ENCODE measurements around the gene DLK2. TPM values are rescaled to one million over a fixed set of nuclear protein-coding genes. Genes with fewer than 3 reads are reported as not detected.
A peak's percentile ranks its signal among the peaks of the same experiment; 100 is the strongest.

DLK2 gene
- total RNA-seq, 2 donors from 2014 or later, result not detected

DNA sequence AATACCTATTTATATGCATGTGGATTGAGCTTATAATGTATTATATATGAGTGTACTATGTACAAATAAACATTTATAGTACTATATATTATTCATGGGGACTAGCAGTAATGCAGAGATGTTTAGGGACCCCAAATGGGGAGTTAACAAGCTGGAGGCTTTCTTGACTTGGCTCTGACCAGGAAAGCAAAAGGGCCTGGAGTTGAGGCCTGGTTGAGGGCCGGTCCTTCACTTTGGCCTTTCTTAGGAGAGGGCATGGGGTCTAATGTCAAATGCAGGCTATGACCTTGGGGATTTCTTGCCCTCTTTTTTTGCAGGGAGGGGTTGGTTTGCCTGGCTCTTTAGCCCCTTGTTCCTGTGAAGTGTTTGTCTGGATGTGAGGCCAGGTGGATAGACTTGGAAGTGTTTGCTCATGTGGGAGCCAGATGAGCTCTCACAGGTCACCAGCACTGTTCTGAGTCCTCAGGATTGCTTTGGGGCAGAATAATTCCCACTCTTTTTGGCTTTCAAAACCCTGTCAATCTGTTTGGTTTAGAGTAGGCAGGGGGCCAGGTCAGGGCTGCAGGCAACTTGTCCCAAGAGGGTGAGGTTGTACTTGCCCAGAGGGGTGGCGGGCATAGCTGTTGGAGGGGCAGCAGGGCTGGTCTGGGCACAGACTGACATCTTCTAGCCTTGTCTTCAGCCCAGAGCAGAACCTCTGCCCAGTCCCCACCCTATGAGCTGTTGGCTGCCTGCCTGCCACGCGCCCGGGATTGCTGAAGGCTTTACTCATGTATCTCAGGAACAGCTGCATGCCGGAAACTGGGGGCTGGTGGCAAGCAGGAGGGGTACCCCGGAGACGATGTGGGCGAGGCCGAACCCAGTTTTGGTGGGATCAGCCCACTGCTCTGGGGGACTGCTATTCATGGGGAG lies 36.7 kb upstream of the DLK2 start:
- H3K27ac Mint-ChIP-seq, result no peak overlapping the region
- H3K36me3 Mint-ChIP-seq (ENCODE audit: low read depth), result peaks cover 6% of the 10 kb centered on the region
- no peak overlapping the region for H3K4me3 Mint-ChIP-seq
- H3K9me3 Mint-ChIP-seq, result no peaks in the 10 kb centered on the region
- Histone ChIP-seq H3K36me3 (ENCODE audit: control insufficient read depth, insufficient read depth, low read length) (no peaks in the 10 kb centered on the region), H3K4me3 (ENCODE audit: low read length) (no peak overlapping the region), H3K9ac (ENCODE audit: extremely low read depth, low read length, poor library complexity, severe bottlenecking) (no peak overlapping the region), H3K9me3 (ENCODE audit: control insufficient read depth, low read length) (no peaks in the 10 kb centered on the region), H3K27me3 (ENCODE audit: control insufficient read depth, insufficient read depth, low read length, poor library complexity, severe bottlenecking) (no peaks in the 10 kb centered on the region), H3K27ac (ENCODE audit: low read depth, low read length) (no peak overlapping the region), H3K4me1 (ENCODE audit: control insufficient read depth, insufficient read depth, low read length) (no peaks in the 10 kb centered on the region)
- DNase-seq, result no peak
- peaks cover 17% of the 10 kb centered on the region for H3K4me1 Mint-ChIP-seq
- no peak for TF ChIP-seq CTCF (conservative IDR thresholded peaks at IDR 0.05)
- no peaks in the 10 kb centered on the region for H3K27me3 Mint-ChIP-seq (ENCODE audit: insufficient read depth)
- WGBS, 2 experiments (ENCODE audit: insufficient coverage in 1 of 2, insufficient read length in 1 of 2), result 95 to 100% methylated on average over 1 to 10 of the region's 10 CpGs

DNA sequence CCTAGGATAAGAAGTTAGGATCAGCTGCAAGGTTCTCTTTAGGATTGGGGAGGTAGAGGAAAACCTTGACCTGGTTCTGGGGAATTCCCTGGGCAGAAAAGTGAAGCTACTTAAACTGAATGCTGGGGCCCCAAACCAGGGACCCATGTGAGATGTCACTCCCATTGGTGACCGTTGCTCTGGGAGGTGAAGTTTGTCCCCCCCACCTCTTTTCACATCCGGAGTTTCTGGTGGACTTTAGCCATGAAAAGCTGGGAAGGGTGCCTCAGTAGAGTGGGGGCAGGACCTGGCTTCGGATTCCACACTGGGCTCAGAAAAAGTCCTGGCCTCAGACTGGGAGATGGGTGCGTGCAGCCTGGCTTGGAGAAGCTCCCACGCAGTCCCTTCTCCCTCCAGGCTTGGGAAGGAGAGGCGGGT lies 35.2 kb upstream of the DLK2 start:
- H3K9ac ChIP-seq (ENCODE audit: extremely low read depth, low read length, poor library complexity, severe bottlenecking), result no peak overlapping the region
- H3K27ac ChIP-seq (ENCODE audit: low read depth, low read length), result no peak overlapping the region
- no peaks in the 10 kb centered on the region for H3K4me1 ChIP-seq (ENCODE audit: control insufficient read depth, insufficient read depth, low read length)
- Mint-ChIP-seq H3K9me3 (no peaks in the 10 kb centered on the region), H3K4me3 (no peak overlapping the region), H3K27me3 (ENCODE audit: insufficient read depth) (no peaks in the 10 kb centered on the region), H3K36me3 (ENCODE audit: low read depth) (peaks cover 6% of the 10 kb centered on the region), H3K27ac (peak overlapping the region; percentile 8), H3K4me1 (peaks cover 9% of the 10 kb centered on the region)
- no peak for TF ChIP-seq CTCF (conservative IDR thresholded peaks at IDR 0.05)
- 95 to 97% methylated on average over 5 to 6 of the region's 6 CpGs for WGBS, 2 experiments (ENCODE audit: insufficient coverage in 1 of 2, insufficient read length in 1 of 2)
- H3K4me3 ChIP-seq (ENCODE audit: low read length), result no peak overlapping the region
- DNase-seq, result no peak
- no peaks in the 10 kb centered on the region for H3K27me3 ChIP-seq (ENCODE audit: control insufficient read depth, insufficient read depth, low read length, poor library complexity, severe bottlenecking)
- no peaks in the 10 kb centered on the region for H3K36me3 ChIP-seq (ENCODE audit: control insufficient read depth, insufficient read depth, low read length)
- no peaks in the 10 kb centered on the region for H3K9me3 ChIP-seq (ENCODE audit: control insufficient read depth, low read length)

DNA sequence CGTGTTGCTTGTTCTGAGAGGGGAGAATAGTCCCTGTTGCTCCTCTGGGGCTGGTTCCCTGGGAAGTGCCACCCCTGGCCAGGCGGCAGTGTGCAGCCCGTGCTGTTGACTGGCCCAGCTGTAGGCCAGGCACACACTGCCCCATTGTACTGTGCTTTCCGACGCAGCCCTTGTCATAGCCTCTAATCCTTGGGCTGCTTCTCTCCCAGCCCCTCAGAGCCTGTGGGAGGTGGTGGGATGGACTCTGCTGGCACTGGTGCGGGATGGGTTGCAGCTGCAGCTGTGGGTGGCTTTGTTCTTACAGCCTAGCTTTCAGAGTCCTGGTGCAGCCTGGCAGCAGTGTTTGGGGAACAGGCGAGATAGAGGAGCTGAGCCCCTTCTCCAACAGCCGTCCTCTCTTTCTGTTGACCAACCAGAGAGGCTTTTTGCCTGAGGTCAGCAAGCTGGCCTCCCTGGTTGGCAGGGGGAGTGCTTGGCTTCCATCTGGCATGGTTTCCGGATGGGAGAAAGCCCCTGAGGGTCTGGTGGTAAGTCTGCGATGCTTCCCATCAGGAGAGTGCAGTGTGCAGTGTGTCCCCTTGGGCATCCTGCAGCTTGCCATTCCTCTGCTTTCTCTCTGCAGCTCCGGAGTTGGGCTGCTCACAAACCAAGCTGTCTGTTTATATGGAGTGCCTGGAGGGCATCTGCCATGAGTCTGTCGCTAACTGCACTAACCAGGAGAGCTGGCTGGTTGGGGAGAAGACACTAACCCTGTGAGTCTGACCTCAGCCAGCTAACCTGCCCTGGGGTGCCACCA lies 34.1 kb upstream of the DLK2 start:
- TF ChIP-seq CTCF (conservative IDR thresholded peaks at IDR 0.05), result no peak
- DNase-seq, result no peak
- Histone ChIP-seq H3K9ac (ENCODE audit: extremely low read depth, low read length, poor library complexity, severe bottlenecking) (no peak overlapping the region), H3K4me1 (ENCODE audit: control insufficient read depth, insufficient read depth, low read length) (no peaks in the 10 kb centered on the region), H3K27ac (ENCODE audit: low read depth, low read length) (peak overlapping the region; percentile 88), H3K36me3 (ENCODE audit: control insufficient read depth, insufficient read depth, low read length) (no peaks in the 10 kb centered on the region), H3K27me3 (ENCODE audit: control insufficient read depth, insufficient read depth, low read length, poor library complexity, severe bottlenecking) (no peaks in the 10 kb centered on the region), H3K4me3 (ENCODE audit: low read length) (no peak overlapping the region), H3K9me3 (ENCODE audit: control insufficient read depth, low read length) (no peaks in the 10 kb centered on the region)
- no peak overlapping the region for H3K4me3 Mint-ChIP-seq
- H3K36me3 Mint-ChIP-seq (ENCODE audit: low read depth), result peaks cover 6% of the 10 kb centered on the region
- H3K4me1 Mint-ChIP-seq, result peaks cover 9% of the 10 kb centered on the region
- no peaks in the 10 kb centered on the region for H3K9me3 Mint-ChIP-seq
- peak overlapping the region; percentile 40 for H3K27ac Mint-ChIP-seq
- H3K27me3 Mint-ChIP-seq (ENCODE audit: insufficient read depth), result no peaks in the 10 kb centered on the region
- 92 to 94% methylated on average over 10 to 12 of the region's 12 CpGs for WGBS, 2 experiments (ENCODE audit: insufficient coverage in 1 of 2, insufficient read length in 1 of 2)
